T-helper 2 cell treated with Interferon-gamma antibody and Interleukin-4, amounts not matched to agents 5 μg/mL and 100 μg/mL, for 36 hours (primary cell): ENCODE results near the gene ASTN2.

Experiments used
- DNase-seq: peaks from one replicate; pipeline ENCODE4 v3.0.0; 2021; ENCODE audit warnings: low spot score
- H3K27ac Mint-ChIP-seq: one replicate; pipeline ENCODE4 v1.8.0; 2021; ENCODE audit warnings: mild to moderate bottlenecking, mixed read lengths
- H3K27me3 Mint-ChIP-seq: one replicate; pipeline ENCODE4 v1.8.0; 2021; ENCODE audit warnings: low read depth, mixed read lengths
- H3K36me3 Mint-ChIP-seq: one replicate; pipeline ENCODE4 v1.8.0; 2021; ENCODE audit warnings: low read depth, mixed read lengths
- H3K4me1 Mint-ChIP-seq: one replicate; pipeline ENCODE4 v1.8.0; 2021; ENCODE audit warnings: low read depth, mixed read lengths
- H3K4me3 Mint-ChIP-seq: one replicate; pipeline ENCODE4 v1.8.0; 2022; ENCODE audit warnings: mild to moderate bottlenecking, moderate library complexity, mixed read lengths
- H3K9me3 Mint-ChIP-seq: one replicate; pipeline ENCODE4 v1.8.0; 2021; ENCODE audit warnings: mixed read lengths

The ASTN2 gene

DNA sequence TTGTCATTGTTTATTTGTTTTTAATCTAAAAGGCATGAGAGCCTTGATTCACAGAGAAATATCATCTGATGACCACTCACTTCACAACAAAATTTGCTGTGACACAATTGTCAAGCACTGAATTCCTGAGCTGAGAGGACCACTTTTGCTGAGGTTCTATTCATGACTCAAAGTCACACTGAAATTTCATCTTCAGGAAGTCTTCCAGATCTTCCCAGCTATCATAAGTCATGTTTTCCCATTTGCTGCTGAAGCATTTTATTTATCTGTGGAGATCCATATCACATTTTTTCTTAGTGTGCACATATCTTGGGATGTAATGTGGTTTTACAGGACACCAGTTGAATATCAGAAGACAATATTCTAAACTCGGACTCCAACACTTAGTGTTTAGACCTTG, 982.8 kb downstream of the ASTN2 start:
- Mint-ChIP-seq H3K27ac (no peak overlapping the region), H3K4me1 (no peaks in the 10 kb centered on the region), H3K36me3 (no peaks in the 10 kb centered on the region), H3K4me3 (no peak overlapping the region), H3K9me3 (no peaks in the 10 kb centered on the region), H3K27me3 (no peaks in the 10 kb centered on the region)
- DNase-seq = no peak

DNA sequence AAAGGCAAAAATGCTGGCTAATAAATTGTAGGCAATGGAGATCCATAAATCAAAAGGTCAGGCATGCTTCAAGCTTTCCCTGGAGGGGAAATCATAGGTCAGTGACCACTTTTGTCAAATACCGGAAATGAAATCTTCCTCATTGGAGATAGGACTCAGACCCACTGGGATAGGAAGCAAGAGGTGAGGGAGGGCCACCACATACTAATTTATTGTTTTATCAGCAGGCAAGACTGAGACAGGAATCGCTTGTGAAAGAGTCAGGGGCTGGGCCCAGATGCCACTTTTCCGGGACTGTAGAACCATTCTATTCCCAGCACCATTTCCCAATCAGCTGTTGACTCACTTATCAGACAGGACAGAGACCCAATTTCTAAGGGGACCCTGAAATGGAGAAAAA, 984.0 kb downstream of the ASTN2 start:
- H3K27ac Mint-ChIP-seq = no peak overlapping the region
- H3K9me3 Mint-ChIP-seq = no peaks in the 10 kb centered on the region
- H3K36me3 Mint-ChIP-seq = no peaks in the 10 kb centered on the region
- H3K27me3 Mint-ChIP-seq = no peaks in the 10 kb centered on the region
- no peaks in the 10 kb centered on the region for H3K4me1 Mint-ChIP-seq
- no peak overlapping the region for H3K4me3 Mint-ChIP-seq
- DNase-seq = no peak

DNA sequence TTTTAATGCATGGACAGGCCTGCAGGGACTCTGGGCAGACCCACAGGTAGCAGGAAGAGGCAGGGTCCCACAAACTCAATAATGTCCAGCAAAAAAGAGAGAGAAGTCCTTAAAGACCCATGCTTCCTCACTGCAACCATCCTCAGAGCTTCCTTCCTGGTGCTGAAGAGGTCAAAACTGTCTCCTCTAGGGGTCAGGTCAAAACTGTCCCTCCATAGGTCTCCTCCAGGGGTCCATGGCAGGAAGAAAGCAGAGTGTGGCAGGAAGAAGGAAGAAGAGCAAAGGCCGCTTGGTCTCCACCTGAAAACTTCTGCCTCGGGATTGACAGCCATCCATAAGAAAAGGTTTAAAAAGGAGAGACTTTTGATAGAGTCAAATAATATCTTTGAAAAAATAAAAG, 989.6 kb downstream of the ASTN2 start:
- Mint-ChIP-seq H3K27me3 (no peaks in the 10 kb centered on the region), H3K27ac (no peak overlapping the region), H3K36me3 (no peaks in the 10 kb centered on the region), H3K9me3 (no peaks in the 10 kb centered on the region), H3K4me3 (no peak overlapping the region), H3K4me1 (no peaks in the 10 kb centered on the region)
- no peak for DNase-seq

DNA sequence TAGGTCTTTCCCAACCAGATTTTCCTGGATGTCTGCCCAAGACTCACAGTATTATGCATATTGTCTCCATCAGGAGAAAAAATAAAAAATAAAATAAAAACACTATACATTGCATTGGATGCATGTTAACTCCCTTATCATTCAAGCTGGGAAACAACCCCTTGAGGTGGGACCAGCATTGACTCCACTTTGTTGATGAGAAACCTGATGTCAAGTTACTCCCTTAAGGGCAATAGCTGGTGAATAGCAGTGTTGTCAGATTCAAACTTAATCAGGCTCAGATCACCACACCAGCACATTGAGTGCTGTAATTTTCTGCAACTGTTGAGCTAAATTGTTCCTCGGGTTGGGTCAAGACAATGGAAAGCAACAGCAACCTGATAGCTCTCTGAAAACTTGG, 991.7 kb downstream of the ASTN2 start:
- Mint-ChIP-seq H3K9me3 (no peaks in the 10 kb centered on the region), H3K4me1 (no peaks in the 10 kb centered on the region), H3K4me3 (no peak overlapping the region), H3K27me3 (no peaks in the 10 kb centered on the region), H3K27ac (no peak overlapping the region), H3K36me3 (no peaks in the 10 kb centered on the region)
- DNase-seq = no peak

DNA sequence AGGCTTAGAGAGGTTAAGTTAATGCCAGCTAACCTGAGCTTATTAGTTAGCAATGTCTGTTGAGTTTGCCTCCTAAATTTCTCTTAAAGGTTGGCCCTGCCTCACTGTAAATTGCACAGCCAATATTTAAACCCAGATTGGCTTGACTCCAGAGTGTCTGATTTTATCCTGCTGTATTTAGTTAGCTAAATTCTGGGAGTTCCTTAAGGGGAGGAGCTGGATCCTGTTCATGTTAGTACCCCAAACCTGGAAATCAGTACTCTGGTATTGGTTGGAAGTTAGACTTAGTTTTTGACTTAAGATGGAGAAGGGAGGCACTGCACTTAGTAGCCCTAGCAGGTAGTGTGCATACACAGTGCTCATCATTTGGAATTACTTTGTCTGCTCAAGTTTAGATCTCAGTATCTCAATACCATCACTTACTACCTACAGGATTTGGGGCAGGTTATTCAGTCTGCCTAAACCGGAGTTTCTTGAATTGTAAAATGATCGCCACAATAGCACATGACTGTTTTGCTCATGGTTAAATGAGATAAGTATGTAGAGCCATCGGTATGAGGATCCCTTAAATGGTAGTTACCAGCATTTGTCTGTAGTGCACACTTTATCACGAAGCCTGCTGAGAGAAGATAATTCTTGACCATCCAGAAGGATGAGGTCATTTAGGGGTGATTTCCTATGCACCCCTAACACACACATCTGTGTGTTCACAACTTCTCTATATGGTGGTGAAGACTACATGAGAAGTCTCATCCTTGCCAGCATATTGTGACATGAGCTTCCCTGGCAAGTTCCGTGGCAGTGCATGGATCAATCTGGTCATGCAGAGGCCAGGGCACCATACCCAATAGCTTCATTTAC, 992.5 kb downstream of the ASTN2 start:
- no peak overlapping the region for H3K27ac Mint-ChIP-seq
- H3K4me1 Mint-ChIP-seq = no peaks in the 10 kb centered on the region

DNA sequence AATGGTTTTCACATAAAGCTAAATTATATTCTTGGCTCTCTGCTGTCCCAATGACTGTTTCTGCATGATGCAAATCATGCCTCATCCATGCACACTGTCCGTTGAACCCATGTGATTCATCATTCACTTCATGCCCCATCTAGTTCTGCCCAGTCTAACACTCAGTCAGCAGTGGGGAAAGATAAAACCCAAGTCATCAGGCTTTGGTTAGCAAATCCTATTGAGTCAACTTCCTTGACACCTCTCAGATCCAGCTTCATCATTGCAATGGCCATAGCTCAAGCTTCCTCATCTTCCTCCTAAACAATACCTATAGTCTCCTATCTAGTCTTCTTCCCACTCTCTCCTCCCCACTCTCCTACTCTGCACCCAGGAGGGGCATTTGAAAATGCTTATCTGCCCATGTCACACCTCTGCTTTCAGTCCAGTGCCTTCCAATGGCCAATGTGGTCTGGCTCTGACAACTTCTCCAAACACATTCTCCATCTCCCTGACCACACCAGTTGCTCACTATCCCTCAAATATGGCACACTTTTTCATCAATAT, 993.8 kb downstream of the ASTN2 start:
- H3K36me3 Mint-ChIP-seq = no peaks in the 10 kb centered on the region
- no peak for DNase-seq
- no peaks in the 10 kb centered on the region for H3K4me1 Mint-ChIP-seq
- no peak overlapping the region for H3K27ac Mint-ChIP-seq
- no peak overlapping the region for H3K4me3 Mint-ChIP-seq
- no peaks in the 10 kb centered on the region for H3K9me3 Mint-ChIP-seq
- H3K27me3 Mint-ChIP-seq = no peaks in the 10 kb centered on the region

More for the DNA sequence above, 992.5 kb downstream of the ASTN2 start:
- no peaks in the 10 kb centered on the region for H3K9me3 Mint-ChIP-seq
- DNase-seq = no peak
- no peaks in the 10 kb centered on the region for H3K36me3 Mint-ChIP-seq
- H3K4me3 Mint-ChIP-seq = no peak overlapping the region
- no peaks in the 10 kb centered on the region for H3K27me3 Mint-ChIP-seq

DNA sequence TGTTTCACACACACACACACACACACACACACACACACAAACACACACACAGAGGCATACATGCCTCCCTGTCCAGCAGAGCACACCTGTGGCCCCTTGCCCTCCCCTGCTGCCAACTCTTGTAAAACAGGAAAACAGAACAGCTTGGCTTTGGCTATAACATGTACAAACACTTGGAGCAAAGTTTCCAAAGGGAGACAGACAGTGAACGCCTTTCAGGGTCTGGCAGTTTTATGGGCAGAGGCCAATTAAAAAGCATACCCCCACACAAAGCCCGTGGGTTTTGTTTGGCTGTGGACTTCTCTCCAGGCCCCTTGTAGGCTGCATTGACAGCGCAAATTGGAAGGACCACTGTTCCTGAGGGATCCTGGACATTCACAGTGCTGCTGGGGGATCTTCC, 995.7 kb downstream of the ASTN2 start:
- no peak overlapping the region for H3K4me3 Mint-ChIP-seq
- no peak overlapping the region for H3K27ac Mint-ChIP-seq
- H3K9me3 Mint-ChIP-seq = no peaks in the 10 kb centered on the region
- H3K36me3 Mint-ChIP-seq = no peaks in the 10 kb centered on the region
- no peak for DNase-seq
- no peaks in the 10 kb centered on the region for H3K4me1 Mint-ChIP-seq
- H3K27me3 Mint-ChIP-seq = no peaks in the 10 kb centered on the region

- H3K4me3 Mint-ChIP-seq = no peak overlapping the region
- H3K36me3 Mint-ChIP-seq = no peaks in the 10 kb centered on the region
- no peaks in the 10 kb centered on the region for H3K4me1 Mint-ChIP-seq
- H3K27me3 Mint-ChIP-seq = no peaks in the 10 kb centered on the region
- DNase-seq = no peak
- no peak overlapping the region for H3K27ac Mint-ChIP-seq
- H3K9me3 Mint-ChIP-seq = no peaks in the 10 kb centered on the region
Observed at GRCh38 chr9:116417464-116417863, 997.4 kb downstream of the ASTN2 start.

DNA sequence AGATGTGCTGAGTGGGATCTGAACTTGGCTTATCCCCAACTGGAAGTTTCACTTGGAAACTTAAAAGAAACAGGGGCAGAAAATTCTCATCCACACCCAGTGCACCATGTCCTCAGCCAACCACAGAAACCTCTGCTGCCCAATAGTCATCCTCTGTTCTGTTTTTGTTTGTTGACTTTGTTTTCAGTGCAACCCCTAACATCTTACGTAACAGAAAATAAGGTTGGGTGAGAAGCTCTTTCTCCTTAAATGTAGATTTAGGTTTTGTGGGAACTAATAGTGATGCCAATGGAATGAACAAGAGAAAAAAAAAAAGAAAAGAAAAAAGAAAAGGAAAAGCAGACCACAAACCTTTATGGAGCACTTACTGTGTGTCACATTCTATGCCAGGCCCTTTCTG, 998.4 kb downstream of the ASTN2 start:
- no peak for DNase-seq
- no peaks in the 10 kb centered on the region for H3K36me3 Mint-ChIP-seq
- no peaks in the 10 kb centered on the region for H3K4me1 Mint-ChIP-seq
- H3K9me3 Mint-ChIP-seq = no peaks in the 10 kb centered on the region
- no peak overlapping the region for H3K4me3 Mint-ChIP-seq
- H3K27me3 Mint-ChIP-seq = no peaks in the 10 kb centered on the region
- no peak overlapping the region for H3K27ac Mint-ChIP-seq

- H3K4me3 Mint-ChIP-seq = no peak overlapping the region
- H3K36me3 Mint-ChIP-seq = no peaks in the 10 kb centered on the region
- H3K27me3 Mint-ChIP-seq = no peaks in the 10 kb centered on the region
- no peak for DNase-seq
- H3K27ac Mint-ChIP-seq = no peak overlapping the region
- no peaks in the 10 kb centered on the region for H3K4me1 Mint-ChIP-seq
- no peaks in the 10 kb centered on the region for H3K9me3 Mint-ChIP-seq
Observed at GRCh38 chr9:116414374-116414773, 1000.5 kb downstream of the ASTN2 start.

DNA sequence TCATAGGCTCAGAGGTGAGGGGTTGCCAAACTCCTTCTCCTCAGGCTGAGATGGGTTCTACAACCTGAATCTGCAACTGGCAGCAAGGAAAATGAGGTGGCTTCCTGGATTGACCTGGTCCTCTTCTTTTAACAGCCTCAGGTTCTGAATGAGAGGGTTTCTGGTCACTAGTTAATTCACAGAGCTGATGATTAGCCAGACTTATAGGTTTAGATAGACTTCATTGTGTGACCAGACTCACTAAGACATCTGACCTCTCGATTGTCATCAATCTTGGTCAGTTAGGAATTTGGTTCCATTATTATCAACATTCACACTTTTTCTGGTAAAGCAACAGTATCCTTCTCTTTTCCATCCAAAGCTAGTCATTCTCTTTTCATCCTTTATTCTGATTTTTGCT, 1003.4 kb downstream of the ASTN2 start:
- no peak for DNase-seq
- no peak overlapping the region for H3K27ac Mint-ChIP-seq
- H3K9me3 Mint-ChIP-seq = no peaks in the 10 kb centered on the region
- H3K27me3 Mint-ChIP-seq = no peaks in the 10 kb centered on the region
- H3K4me1 Mint-ChIP-seq = no peaks in the 10 kb centered on the region
- no peaks in the 10 kb centered on the region for H3K36me3 Mint-ChIP-seq
- H3K4me3 Mint-ChIP-seq = no peak overlapping the region

GRCh38 chr9:116409638-116410037, 1005.2 kb downstream of the ASTN2 start:
- no peak overlapping the region for H3K4me3 Mint-ChIP-seq
- no peaks in the 10 kb centered on the region for H3K27me3 Mint-ChIP-seq
- H3K36me3 Mint-ChIP-seq = no peaks in the 10 kb centered on the region
- no peak for DNase-seq
- H3K4me1 Mint-ChIP-seq = no peaks in the 10 kb centered on the region
- H3K9me3 Mint-ChIP-seq = no peaks in the 10 kb centered on the region
- no peak overlapping the region for H3K27ac Mint-ChIP-seq

DNA sequence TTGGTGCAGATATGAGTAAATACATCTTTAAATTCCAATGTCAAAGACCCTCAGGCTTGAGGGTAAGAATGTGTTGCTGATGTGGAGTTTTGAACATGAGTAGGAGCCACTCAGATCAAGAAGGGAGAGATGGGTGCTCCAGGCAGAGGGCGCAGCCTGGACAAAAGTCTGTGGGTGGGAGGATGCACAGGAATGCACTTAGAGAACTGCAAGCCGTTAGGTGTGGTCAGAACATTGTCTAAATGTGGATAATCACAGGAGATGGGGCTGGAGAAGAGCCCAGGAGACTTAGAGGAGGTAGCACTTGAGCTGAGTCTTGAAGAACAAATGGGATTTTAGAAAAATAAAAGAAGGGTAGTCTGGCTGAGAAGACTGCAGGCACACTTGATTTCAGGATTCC, 1005.7 kb downstream of the ASTN2 start:
- Mint-ChIP-seq H3K36me3 (no peaks in the 10 kb centered on the region), H3K27ac (no peak overlapping the region), H3K4me1 (no peaks in the 10 kb centered on the region), H3K9me3 (no peaks in the 10 kb centered on the region), H3K27me3 (no peaks in the 10 kb centered on the region), H3K4me3 (no peak overlapping the region)
- no peak for DNase-seq

DNA sequence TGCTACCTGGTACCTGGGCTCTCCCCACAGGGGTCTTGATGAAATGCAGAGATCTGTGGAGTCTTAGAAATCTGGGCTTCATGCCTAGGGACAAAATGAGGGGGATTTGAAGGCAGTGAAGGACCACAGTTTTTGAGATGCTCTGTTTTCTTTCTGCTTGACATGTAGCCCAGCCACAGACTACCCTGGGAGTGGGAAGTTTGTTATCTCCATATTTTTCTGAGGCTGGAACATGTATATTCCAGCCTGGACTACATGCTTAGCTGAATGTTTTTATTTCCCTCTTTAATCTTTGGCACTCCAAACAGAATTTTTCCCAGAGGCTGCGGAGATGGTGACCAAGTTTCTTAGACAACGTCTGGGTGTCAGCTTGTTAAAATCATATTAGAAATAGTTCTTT, 1008.4 kb downstream of the ASTN2 start:
- no peaks in the 10 kb centered on the region for H3K9me3 Mint-ChIP-seq
- H3K36me3 Mint-ChIP-seq = no peaks in the 10 kb centered on the region
- H3K27ac Mint-ChIP-seq = no peak overlapping the region
- no peaks in the 10 kb centered on the region for H3K4me1 Mint-ChIP-seq
- DNase-seq = no peak
- H3K27me3 Mint-ChIP-seq = no peaks in the 10 kb centered on the region
- no peak overlapping the region for H3K4me3 Mint-ChIP-seq

- Mint-ChIP-seq H3K4me1 (no peaks in the 10 kb centered on the region), H3K27ac (no peak overlapping the region), H3K9me3 (no peaks in the 10 kb centered on the region), H3K27me3 (no peaks in the 10 kb centered on the region), H3K36me3 (no peaks in the 10 kb centered on the region), H3K4me3 (no peak overlapping the region)
- DNase-seq = no peak
Observed at GRCh38 chr9:116405321-116405720, 1009.5 kb downstream of the ASTN2 start.
